Measurements from ENCODE around the gene IL21R. TPM values are rescaled to one million over a fixed set of nuclear protein-coding genes. Genes with fewer than 3 reads are reported as not detected.
A peak's percentile ranks its signal among the peaks of the same experiment; 100 is the strongest.
"Not testable (repeated sequence)": the region's sequence is repeated elsewhere in the genome, so short reads cannot be mapped to it uniquely, and the experiment has no call there.

Gene IL21R
- polyA plus RNA-seq, 4 donors: 0.14 to 0.34 (median 0.28) TPM

DNA sequence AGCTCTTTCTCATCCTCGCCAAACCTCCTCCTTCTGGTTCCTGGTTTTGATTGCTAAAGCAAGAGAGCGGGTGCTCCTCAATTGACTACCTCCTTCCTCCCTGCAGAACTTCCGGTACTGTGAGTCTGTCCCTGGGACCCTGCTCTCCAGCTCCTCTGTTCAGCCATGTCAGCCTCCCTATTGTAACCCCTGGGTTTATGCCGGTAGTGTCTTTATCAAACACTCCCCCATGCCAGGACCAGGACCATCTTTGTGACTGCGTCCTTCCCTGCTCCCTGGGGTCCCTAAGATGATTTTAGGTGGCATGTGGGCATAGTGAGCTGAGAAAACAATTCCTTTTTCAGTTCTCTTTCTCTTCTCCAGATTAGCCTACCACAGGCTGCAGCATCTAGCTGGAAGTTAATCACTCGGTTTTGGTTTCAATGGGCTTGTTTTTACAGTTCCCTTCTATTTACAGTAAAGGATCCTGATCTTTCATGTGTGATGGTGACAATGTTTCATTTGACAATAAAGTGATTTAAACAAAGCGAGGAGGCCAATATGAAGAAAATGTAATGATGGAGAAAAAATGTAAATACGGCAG, 27.7 kb upstream of the IL21R start:
- no peak for DNase-seq (ENCODE audit: low read depth in 4 of 4, low spot score in 3 of 4)

- peak; percentile 18 to 48 (median 23) for DNase-seq (ENCODE audit: low read depth in 4 of 4, low spot score in 3 of 4)
These were observed 27.1 kb upstream of the IL21R start for GRCh38 chr16:27374804-27375425.

- DNase-seq (ENCODE audit: low read depth in 4 of 4, low spot score in 3 of 4): no peak
These were observed 24.1 kb upstream of the IL21R start for GRCh38 chr16:27377666-27378485.

DNA sequence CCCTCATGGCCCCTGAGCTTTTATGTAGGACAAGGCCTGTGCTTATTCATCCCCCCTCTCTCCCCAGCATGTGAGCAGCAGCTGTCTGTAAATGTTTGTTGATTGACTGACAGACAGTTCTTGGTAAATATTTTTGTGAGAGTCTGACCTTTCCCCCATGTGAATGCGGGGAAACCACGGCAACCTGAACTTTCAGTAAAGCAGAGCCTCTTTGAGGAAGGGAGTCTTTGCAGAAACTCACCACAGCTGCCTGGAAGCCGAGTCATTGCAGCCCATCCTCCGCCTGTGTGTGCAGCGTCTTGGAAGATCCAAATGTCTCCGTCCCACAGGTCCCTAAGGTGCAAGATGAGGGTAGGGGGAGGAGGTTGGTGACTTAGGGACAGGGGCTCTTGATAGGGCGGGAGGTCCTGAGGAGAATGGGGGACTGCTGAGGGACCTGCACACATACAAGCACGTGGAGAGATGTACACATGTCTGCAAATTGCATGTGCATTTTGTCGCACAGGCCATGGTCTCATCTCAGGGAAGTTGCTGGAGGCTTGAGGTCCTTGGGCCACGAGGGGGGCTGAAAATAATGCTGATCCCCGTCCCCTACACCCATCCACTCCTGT, 23.0 kb upstream of the IL21R start:
- DNase-seq (ENCODE audit: low read depth in 4 of 4, low spot score in 3 of 4): no peak

GRCh38 chr16:27379919-27380318, 22.1 kb upstream of the IL21R start:
- no peak for DNase-seq (ENCODE audit: low read depth in 4 of 4, low spot score in 3 of 4)

- DNase-seq (ENCODE audit: low read depth in 4 of 4, low spot score in 3 of 4): no peak
These were observed 20.7 kb upstream of the IL21R start for GRCh38 chr16:27381236-27381635.

- DNase-seq (ENCODE audit: low read depth in 4 of 4, low spot score in 3 of 4): no peak
These were observed 19.8 kb upstream of the IL21R start for GRCh38 chr16:27381974-27382855.

DNA sequence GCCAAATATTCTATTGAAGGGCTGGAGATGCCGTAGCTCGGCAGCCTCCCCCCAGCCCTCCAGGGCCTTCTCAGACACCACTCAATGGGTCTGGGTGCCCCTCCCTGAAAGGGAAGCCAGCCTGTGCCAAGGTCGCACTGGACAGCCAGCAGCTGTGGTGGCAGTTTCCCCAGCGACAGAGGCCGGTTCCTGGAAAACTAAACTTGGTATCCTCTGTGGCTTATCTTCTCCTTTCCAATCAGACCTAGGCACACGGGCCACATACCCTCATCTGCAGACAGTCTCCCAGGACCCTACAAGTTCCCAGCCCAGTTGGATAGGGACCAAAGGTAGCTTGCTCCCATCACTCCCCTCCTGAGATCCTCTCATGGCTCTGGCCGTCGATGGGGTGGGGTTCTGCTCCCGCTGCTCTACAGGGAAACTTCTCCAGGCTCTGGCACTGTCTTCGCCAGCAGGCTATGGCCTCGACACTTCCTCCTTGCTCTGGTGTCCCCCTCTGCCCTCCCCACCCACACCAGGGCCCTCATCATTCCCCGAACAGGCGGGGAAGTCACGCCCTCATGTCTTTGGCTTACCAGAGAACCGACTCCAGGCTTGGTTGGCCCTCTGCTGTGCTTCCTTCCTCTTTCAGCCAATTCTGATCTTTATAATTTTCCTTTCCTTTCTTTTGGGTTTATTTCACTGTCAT, 18.3 kb upstream of the IL21R start:
- no peak for DNase-seq (ENCODE audit: low read depth in 4 of 4, low spot score in 3 of 4)

GRCh38 chr16:27384425-27384824, 17.5 kb upstream of the IL21R start:
- no peak for DNase-seq (ENCODE audit: low read depth in 4 of 4, low spot score in 3 of 4)

DNA sequence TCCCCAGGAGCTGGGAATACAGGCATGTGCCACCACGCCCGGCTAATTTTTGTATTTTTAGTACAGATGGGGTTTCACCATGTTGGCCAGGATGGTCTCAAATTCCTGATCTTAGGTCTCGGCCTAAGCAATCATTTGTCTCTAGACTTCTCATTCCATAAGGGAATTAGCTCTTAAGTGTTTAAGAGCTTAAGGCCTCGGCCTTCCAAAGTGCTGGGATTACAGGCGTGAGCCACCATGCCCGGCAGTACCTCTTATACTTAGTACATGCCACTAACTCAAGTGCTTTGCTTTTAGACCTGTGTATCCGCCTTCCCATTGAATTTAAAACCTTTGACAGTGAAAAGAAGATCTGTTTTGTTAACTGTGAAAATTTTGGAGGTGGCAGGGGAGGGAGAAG, 16.6 kb upstream of the IL21R start:
- DNase-seq (ENCODE audit: low read depth in 4 of 4, low spot score in 3 of 4): no peak

GRCh38 chr16:27386674-27387073, 15.3 kb upstream of the IL21R start:
- no peak for DNase-seq (ENCODE audit: low read depth in 4 of 4, low spot score in 3 of 4)

GRCh38 chr16:27387724-27388123, 14.2 kb upstream of the IL21R start:
- no peak for DNase-seq (ENCODE audit: low read depth in 4 of 4, low spot score in 3 of 4)

GRCh38 chr16:27389272-27389961, 12.6 kb upstream of the IL21R start:
- no peak for DNase-seq (ENCODE audit: low read depth in 4 of 4, low spot score in 3 of 4)

DNA sequence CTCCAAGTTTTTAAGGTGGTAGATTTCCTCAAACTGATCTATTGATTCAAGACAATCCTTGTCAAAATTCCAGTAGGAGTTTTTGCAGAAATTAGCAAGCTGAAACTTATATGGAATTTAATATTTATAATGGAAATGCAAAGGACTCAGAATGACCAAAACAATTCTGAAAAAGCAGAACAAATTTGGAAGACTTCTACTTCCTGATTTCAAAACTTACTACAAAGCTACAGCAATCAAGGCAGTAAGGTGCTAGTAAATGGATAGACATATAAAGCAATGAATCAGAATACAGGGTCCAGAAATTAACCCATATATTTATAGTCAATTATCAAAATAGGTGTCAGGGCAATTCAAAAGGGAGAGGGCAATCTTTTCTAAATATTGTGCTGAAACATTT, 11.8 kb upstream of the IL21R start:
- DNase-seq (ENCODE audit: low read depth in 4 of 4, low spot score in 3 of 4): no peak

DNA sequence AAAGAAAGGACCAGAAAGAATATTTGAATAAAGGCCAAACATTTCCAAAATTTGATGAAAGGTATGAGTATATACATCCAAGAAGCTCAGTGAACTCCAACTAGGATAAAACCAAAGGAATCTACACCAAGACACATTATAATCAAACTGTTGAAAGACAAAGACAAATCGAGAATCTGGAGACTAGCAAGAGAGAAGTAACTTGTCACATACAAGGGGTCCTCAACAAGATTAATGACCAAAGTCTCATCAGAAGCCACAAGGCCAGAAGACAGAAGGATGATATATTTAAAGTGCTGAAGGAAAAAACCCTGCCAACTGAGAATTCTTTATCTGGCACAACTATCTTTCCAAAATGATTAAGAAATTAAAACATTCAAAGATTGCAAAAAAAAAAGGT, 9.3 kb upstream of the IL21R start:
- no peak for DNase-seq (ENCODE audit: low read depth in 4 of 4, low spot score in 3 of 4)

DNA sequence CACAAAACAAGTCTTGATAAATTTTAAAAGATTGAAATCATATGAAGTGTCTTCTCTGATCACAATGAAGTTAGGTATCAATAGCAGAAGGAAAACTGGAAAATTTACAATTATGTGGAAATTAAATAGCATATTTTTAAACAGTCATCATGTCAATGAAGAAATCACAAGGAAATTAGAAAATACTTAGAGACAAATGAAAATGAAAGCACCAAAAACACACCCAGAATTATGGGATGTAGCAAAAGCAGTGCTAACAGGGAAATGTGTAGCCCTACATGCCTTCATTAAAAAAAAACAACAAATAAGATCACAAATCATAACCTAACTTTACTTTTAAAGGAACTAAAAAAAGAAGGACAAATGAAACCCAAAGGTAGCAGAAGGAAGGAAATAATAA, 7.5 kb upstream of the IL21R start:
- no peak for DNase-seq (ENCODE audit: low read depth in 4 of 4, low spot score in 3 of 4)

DNA sequence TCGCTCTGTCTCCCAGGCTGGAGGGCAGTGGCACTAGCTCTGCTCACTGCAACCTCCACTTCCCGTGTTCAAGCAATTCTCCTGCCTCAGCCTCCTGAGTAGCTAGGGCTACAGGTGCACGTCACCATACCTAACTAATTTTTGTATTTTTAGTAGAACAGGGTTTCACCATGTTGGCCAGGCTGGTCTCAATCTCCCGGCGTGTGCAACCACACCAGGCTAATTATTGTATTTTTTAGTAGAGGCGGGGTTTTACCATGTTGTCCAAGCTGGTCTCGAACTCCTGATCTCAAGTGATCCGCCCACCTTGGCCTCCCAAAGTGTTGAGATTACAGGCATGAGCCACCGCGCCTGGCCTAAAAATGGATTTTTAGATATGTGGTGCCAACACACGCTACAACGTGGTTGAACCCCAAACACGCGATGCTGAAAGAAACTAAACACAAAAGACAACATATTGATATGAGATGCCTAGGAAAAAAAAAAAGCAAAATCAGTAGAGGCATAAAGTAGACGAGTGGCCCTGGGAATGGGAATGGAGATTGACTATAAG, 3.6 kb upstream of the IL21R start:
- not testable (repeated sequence) for DNase-seq (ENCODE audit: low read depth in 4 of 4, low spot score in 3 of 4)

- DNase-seq (ENCODE audit: low read depth in 4 of 4, low spot score in 3 of 4): no peak
These were observed 2.8 kb upstream of the IL21R start for GRCh38 chr16:27398894-27399853.
